SH-SY5Y (cell line): ENCODE measurements around the gene FGF10.

Source experiments
- GATA2 ChIP-seq: IDR thresholded peaks from 2 replicates; pipeline ENCODE4 v1.6.1; 2011; ENCODE audit warnings: mild to moderate bottlenecking, low read depth, low read length
- GATA3 ChIP-seq: IDR thresholded peaks from 2 replicates; pipeline ENCODE4 v1.6.1; 2011; ENCODE audit warnings: low read depth, mild to moderate bottlenecking, low read length, moderate library complexity

DNA sequence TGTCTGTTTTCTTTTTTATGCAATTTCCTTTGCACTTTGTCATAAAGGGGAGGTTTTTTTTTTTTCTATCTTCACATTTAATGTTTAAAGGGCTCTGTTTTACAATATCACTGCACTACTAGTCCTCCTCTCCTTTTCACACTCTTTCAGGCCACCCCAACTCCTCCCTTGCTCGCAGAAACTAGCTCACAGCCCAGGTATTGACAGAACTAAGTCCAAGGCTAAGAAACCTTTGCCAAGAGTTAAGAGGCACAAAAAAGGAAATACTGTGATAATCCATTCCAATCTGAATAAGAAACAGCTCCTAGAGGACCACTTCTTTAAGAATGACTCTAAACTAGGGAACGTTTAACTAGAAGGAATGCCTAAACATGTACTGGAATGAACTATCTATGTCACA is 1.1 kb upstream of the FGF10 start:
- TF ChIP-seq GATA2 (no peak), GATA3 (no peak)
